GM18511 (cell line): ENCODE measurements around the gene HPCAL1.

Experiments
- ATAC-seq: cut with Tn5 transposase; IDR thresholded peaks from one replicate; pipeline ENCODE4 v1.9.1; 2021; ENCODE audit warnings: mild to moderate bottlenecking, moderate library complexity; ENCODE audit not compliant: unreplicated experiment

The HPCAL1 gene

GRCh38 chr2:10475221-10475722 is 172.6 kb downstream of the HPCAL1 start:
- no peak for ATAC-seq

GRCh38 chr2:10475811-10476660 is 173.3 kb downstream of the HPCAL1 start:
- no peak for ATAC-seq

- no peak for ATAC-seq
Measured at GRCh38 chr2:10476723-10477442, 174.2 kb downstream of the HPCAL1 start.
